ENCODE results near the gene GNB4. TPM values are rescaled to one million over a fixed set of nuclear protein-coding genes. Genes with fewer than 3 reads are reported as not detected.

The GNB4 gene
- total RNA-seq, 1 donor from 2014 or later: 11.9 TPM

- Histone ChIP-seq H3K36me3 (peaks cover 86% of the 10 kb centered on the region), H3K4me3 (no peak overlapping the region), H3K27me3 (ENCODE audit: low read depth) (no peaks in the 10 kb centered on the region), H3K4me1 (no peaks in the 10 kb centered on the region), H3K9me3 (replicated peaks) (no peaks in the 10 kb centered on the region), H3K27ac (replicated peaks) (no peak overlapping the region)
- DNase-seq: no peak
- intact Hi-C loops (cut with micrococcal nuclease): no loop called here
- TF ChIP-seq CTCF (IDR thresholded peaks at IDR 0.05; ENCODE audit: borderline replicate concordance): no peak
Observed at GRCh38 chr3:179375091-179375999, 75.9 kb downstream of the GNB4 start.

- Histone ChIP-seq H3K27me3 (ENCODE audit: low read depth) (no peaks in the 10 kb centered on the region), H3K36me3 (peaks cover 86% of the 10 kb centered on the region), H3K4me3 (no peak overlapping the region), H3K9me3 (replicated peaks) (no peaks in the 10 kb centered on the region), H3K27ac (replicated peaks) (no peak overlapping the region), H3K4me1 (no peaks in the 10 kb centered on the region)
- intact Hi-C loops (cut with micrococcal nuclease): no loop called here
- DNase-seq: no peak
- TF ChIP-seq CTCF (IDR thresholded peaks at IDR 0.05; ENCODE audit: borderline replicate concordance): no peak
Observed at GRCh38 chr3:179373938-179374337, 77.3 kb downstream of the GNB4 start.

GRCh38 chr3:179369621-179370020 lies 81.6 kb downstream of the GNB4 start:
- TF ChIP-seq CTCF (IDR thresholded peaks at IDR 0.05; ENCODE audit: borderline replicate concordance): no peak
- intact Hi-C loops (cut with micrococcal nuclease): no loop called here
- no peaks in the 10 kb centered on the region for H3K27me3 ChIP-seq (ENCODE audit: low read depth)
- H3K4me1 ChIP-seq: no peaks in the 10 kb centered on the region
- no peak overlapping the region for H3K27ac ChIP-seq (replicated peaks)
- no peak overlapping the region for H3K4me3 ChIP-seq
- DNase-seq: no peak
- peaks cover 86% of the 10 kb centered on the region for H3K36me3 ChIP-seq
- H3K9me3 ChIP-seq (replicated peaks): no peaks in the 10 kb centered on the region

- DNase-seq: no peak
- no peaks in the 10 kb centered on the region for H3K9me3 ChIP-seq (replicated peaks)
- H3K27me3 ChIP-seq (ENCODE audit: low read depth): no peaks in the 10 kb centered on the region
- intact Hi-C loops (cut with micrococcal nuclease): no loop called here
- H3K4me1 ChIP-seq: no peaks in the 10 kb centered on the region
- no peak overlapping the region for H3K27ac ChIP-seq (replicated peaks)
- H3K4me3 ChIP-seq: no peak overlapping the region
- H3K36me3 ChIP-seq: peaks cover 100% of the 10 kb centered on the region
- no peak for TF ChIP-seq CTCF (IDR thresholded peaks at IDR 0.05; ENCODE audit: borderline replicate concordance)
Observed at GRCh38 chr3:179363332-179363731, 87.9 kb downstream of the GNB4 start.

- no peaks in the 10 kb centered on the region for H3K27me3 ChIP-seq (ENCODE audit: low read depth)
- intact Hi-C loops (cut with micrococcal nuclease): no loop called here
- H3K4me3 ChIP-seq: no peak overlapping the region
- TF ChIP-seq CTCF (IDR thresholded peaks at IDR 0.05; ENCODE audit: borderline replicate concordance): no peak
- no peak overlapping the region for H3K27ac ChIP-seq (replicated peaks)
- H3K4me1 ChIP-seq: peaks cover 25% of the 10 kb centered on the region
- no peak for DNase-seq
- peaks cover 100% of the 10 kb centered on the region for H3K36me3 ChIP-seq
- H3K9me3 ChIP-seq (replicated peaks): no peaks in the 10 kb centered on the region
Observed at GRCh38 chr3:179355996-179356395, 95.3 kb downstream of the GNB4 start.

Measured in left ventricle myocardium inferior (tissue), 1 donor.